Measurements from ENCODE around the gene BCHE.

- TF ChIP-seq NFIC (IDR thresholded peaks at IDR 0.05): no peak
- TF ChIP-seq, protein P1, sequence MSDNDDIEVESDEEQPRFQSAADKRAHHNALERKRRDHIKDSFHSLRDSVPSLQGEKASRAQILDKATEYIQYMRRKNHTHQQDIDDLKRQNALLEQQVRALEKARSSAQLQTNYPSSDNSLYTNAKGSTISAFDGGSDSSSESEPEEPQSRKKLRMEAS (IDR thresholded peaks at IDR 0.05): no peak
Observed at GRCh38 chr3:165852711-165853110, 15.5 kb upstream of the BCHE start.

Measured in Ishikawa (cell line).